Inferior parietal cortex (tissue), 1 donor: Measurements from ENCODE around the gene CFAP43.
A peak's percentile ranks its signal among the peaks of the same experiment; 100 is the strongest.

Source experiments
- DNase-seq: peaks from one replicate; pipeline ENCODE4 v3.0.0-alpha.2; 2016; ENCODE audit errors: extremely low spot score

CFAP43 gene, protein sequence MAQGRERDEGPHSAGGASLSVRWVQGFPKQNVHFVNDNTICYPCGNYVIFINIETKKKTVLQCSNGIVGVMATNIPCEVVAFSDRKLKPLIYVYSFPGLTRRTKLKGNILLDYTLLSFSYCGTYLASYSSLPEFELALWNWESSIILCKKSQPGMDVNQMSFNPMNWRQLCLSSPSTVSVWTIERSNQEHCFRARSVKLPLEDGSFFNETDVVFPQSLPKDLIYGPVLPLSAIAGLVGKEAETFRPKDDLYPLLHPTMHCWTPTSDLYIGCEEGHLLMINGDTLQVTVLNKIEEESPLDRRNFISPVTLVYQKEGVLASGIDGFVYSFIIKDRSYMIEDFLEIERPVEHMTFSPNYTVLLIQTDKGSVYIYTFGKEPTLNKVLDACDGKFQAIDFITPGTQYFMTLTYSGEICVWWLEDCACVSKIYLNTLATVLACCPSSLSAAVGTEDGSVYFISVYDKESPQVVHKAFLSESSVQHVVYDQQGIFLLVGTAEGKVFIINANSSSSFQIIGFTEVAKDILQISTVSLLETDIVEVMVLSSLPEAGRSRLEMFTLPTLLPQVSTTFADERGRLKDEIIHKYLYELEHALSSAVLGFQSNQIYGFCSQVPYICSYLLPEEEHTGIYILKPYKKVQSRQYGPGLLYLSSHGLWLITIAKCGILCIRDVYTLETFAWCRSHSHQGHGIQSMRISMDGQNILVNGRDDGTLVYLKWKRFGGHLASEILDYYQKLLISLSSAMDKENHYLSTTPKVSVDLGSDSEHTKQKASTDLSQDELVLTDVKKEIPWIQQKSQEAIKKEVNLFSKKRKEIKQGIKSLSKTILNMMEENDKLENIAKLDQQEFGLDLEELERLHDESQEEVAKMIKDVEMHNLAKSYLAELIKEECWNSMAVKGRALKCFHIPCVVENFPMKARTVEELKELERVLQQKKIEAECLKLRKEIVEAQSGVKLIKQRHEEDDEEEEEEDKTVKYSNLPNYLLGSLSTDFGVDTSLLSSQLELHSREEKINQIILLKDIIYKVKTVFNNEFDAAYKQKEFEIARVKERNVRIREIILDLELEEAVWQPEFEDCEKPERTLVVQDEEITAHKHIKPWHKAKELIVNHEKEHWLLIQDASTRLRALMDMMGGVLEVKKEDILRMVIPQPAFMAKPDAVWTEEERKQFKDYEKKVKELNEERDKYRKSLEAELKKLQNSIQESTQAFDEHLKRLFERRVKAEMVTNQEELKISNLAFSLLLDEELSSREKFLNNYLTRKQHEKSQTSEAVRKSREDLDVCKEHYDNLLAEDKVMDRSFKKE (N-terminal part only)

DNA sequence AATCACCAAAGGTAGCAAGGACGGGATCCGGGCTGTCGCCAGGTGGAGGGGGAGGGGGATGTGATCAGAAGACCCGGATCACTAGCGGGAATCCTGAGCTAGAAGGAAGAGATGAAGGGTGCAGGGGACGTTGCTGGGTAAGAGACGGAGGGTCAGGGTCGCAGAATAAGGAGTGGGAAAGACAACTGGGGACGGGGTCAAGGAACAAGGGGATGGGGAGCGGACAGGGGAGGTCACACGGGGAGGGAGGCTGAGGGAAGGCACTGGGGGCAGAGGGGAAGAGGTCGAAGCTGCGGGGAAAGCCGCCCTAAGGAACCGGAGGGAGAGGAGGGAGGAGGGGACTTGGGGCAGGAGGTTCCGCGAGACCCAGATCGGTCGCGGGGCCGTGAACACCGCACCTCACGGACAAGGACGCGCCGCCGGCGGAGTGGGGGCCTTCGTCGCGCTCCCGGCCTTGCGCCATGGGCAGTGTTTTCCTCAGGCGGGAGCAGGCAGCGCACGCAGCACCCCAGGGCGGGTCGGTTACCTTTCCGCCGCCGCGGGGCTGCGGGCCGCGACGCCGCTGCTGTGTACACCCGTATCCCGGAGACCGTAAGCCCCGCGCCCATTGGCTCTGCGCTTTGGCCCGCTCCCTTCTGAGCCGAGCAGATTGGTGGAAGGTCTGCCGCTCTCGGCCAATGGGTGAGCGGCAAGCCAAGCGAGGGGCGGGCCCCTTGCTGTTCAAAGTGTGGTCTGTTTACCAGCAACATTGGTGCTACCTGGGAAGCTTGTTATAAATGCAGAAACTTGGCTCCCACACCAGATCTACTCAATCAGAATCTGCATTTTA lies at the start of gene CFAP43:
Gene CFAP43 (minus strand): TSS at position 581 of the 829 bp plus-strand sequence. CDS start 118 bp downstream, at position 463.
- DNase-seq: peak; percentile 94

DNA sequence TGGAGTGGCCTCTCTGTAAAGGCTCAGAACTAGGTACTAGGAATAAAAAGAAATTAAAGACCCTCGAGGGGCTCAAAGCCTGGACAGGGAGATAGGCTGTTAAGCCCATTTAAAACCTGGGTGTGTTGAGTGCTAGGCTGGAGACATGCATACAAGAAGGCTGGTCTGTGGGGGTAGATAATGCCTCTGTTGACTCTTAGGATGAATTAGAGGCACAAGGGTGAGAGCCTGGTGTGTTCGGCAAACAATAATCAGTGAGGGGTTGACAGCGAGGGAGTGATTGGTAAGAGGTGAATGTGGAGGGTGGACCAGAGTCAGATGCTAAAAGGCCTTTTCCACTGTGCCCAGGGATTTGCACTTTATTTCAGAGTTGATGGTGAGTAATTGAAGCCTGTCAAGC lies 49.5 kb upstream of the CFAP43 start:
- DNase-seq: no peak

DNA sequence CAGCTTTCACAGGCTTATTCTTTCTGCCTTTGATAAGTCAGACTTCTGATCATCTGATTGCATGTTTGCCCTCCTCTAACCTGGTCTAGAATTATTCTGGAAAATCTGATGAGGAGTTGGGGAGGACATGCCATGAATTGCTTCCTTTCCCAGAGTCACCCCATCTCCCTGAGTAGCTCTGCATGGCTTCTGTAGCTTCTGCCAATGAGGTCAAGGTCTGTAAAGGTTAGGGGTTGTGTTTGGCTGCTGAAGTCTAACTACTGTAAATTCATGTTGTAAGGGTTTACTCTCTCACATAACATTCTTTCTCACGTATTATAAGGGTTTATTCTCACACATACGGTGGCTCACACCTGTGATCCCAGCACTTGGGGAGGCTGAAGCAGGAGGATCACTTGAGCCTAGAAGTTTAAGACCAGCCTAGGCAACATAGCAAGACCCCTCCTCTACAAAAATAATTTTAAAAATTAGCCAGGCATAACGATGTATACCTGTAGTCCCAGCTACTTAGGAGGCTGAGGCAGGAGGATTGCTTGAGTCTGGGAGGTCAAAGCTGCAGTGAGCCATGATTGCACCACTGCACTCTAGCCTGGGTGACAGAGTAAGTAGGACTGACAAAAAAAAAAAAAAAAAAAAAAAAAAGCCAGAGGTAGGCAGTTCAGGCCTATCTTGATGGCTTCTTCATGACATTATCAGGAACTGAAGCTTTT lies 47.5 kb upstream of the CFAP43 start:
- no peak for DNase-seq

DNA sequence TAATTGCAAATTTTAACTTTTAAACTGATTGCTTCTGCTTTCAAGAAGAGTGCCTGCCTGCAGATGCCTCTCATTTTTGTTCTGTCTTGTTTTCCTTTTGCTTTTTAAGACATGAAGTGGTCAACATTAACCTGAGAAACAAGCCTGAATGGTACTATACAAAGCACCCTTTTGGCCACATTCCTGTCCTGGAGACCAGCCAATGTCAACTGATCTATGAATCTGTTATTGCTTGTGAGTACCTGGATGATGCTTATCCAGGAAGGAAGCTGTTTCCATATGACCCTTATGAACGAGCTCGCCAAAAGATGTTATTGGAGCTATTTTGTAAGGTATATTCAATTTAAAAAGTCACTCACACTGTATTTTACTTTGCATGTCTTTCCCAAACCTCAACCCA lies 45.6 kb upstream of the CFAP43 start:
- DNase-seq: no peak

DNA sequence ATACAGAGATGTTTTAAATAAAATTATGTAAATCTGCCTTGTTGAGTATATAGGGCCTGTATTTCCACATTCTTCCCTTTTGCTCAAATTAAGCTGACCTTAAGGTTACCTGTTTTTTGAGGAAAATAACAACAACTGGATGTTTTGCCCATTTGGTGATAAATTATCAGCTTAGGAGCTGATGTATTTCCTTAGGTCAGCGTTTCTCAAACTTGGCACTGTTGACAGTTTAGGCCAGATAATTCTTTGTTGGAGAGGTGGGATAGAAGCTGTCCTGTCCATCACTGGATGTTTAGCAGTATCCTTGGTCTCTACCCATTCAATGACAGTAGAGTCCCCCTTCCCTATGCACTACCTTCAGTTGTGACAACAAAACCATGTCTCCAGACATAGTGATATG lies 44.0 kb upstream of the CFAP43 start:
- DNase-seq: no peak

DNA sequence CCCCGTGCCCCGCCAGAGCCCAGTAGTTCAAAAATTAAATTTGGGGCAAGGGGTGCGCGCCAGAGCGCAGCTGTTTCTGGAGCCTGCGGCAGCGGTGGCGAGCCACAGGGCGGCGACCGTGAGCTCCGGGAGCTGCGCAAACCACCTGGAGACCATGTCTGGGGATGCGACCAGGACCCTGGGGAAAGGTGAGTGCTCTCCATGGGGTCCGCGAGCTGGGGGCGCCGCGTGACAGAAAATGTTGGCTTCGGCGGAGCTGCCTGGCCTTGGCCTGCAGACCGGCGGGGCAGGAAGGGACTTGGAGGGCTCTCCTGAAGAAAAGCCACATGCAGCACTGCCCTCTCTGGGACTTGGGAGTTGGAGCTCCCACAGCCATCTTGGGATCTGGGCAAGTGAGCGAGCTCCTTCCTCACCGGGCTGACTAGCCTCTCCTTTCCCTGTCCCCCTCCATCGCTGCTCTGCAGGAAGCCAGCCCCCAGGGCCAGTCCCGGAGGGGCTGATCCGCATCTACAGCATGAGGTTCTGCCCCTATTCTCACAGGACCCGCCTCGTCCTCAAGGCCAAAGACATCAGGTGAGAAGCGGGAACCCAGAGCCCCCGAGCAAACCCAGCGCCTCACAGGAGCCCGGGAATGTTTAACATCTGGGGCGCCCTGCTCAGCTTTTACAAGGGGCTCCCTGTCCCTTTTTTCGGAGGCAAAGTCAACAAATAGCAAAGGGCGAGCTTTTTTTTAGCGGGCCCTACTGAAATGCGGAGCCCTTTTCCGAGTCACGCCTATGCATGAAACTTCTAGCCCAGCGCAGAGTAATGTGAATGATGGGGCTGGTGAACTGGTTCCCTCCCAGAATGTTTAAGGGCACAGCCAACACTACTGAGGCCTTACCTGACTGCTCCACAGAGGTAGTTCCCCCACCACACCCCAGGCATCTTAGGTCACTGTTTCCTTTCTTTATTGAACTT lies 42.9 kb upstream of the CFAP43 start:
- DNase-seq: peak; percentile 64

DNA sequence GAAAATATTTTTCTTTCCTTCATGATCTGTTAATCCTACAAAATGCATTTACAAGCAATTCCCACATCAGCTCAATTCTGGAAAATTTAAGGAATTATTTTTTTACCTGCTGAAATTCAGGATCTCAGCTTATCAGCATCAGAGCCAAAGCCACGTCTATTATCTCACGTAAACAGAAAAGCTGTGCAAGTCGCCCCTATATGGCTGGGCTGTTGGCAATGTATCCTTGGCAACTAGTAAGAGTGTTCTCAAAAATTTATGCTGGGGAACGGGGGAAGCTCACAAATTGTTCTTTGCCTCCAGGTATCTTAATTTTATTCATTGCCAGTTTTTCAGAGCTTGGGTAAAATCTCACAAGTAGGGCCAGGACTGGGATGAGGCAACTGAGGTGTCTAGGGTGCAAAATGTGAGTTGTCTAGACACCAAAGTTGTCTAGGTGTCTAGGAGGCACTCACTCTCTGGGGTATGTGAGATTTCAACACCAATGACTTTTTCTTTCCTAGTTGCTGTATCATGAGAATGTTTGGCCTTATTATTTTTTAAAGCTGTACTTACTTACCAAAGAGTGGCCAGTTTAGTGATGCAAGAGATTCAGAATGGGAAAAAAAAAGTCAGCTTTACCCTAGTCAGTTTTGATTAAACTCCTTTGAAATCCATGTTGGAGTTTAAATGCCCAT lies 41.9 kb upstream of the CFAP43 start:
- DNase-seq: no peak

DNA sequence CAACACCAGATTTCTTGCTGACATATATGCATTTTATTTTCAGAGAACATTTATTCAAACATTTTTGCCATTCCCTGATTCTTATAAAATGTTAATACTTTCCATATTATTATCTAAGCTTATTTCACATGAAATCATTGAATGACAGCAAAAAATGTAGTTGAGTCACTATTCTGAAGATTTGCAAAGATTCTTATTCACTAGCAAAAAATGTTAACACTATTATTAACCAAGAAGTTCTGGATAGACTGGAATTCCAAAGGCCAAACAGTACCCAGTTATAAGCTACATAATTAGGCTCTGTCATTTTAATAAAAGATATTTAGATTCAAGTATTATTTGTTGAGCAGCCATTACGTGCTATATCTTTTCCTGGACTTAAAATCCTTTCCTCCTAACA lies 41.1 kb upstream of the CFAP43 start:
- DNase-seq: no peak

DNA sequence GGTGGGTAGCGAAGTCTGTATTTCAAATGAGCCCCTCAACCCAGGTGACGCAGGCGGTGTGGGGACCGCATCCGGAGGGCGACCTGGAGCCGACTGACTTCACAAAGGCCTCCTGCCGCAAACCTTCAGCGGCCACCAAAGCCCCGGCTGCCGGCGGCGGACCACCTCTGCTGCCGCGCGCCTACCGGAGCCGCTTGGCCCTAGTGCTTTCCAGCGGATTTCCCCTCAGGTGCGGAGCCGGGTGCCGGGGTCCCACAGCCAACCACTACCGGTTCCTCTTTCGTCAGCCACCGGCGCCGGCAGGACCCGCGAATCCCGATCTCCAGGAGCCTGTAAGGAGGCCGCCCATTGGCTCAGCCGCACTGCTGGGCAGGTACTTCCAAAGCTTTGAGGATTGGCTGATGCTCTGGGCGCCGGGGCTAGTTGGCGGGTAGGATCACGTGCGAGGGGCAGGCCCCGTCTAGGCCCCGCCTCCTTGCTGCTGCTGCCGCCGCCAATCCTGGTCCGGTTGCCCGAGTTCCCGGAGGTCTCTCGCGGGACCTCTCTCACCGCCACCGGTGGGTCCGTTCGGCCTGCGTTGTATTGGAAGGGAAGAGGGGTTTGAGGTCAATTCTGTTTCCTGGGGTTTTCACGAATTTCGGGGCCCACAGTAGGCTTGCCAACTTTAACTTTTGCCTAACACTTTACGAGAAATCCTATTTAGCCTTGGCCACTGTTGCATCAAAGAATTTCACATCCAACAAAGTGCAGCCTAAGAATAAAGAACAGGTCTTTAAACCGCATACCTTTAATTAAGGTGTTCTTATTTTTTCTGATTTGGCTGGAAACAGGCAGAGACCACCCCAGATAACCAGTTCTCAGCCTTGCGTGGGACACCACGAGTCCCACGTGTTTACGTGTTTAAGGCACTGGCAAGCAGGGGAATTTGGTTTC lies 36.8 kb upstream of the CFAP43 start, which contains the start of gene GSTO2:
Gene GSTO2 (plus strand): TSS at position 472 of the 933 bp plus-strand sequence. CDS start 5,732 bp downstream, outside the sequence.
- peak; percentile 96 for DNase-seq

DNA sequence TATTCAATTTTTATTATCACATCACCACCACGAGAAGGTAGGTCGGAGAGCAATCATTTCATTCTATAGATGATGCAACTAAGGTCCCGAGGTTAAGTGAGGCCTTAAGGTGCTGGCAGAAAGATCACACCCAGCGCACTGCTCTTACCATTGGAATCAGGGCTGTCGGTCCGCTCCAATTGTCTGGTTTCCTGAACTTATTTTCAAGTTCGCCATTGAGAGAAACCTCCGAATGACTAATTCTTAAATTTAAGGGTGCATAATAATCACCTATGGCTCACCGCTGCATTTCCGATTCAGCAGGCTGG lies 36.2 kb upstream of the CFAP43 start:
- DNase-seq: no peak

DNA sequence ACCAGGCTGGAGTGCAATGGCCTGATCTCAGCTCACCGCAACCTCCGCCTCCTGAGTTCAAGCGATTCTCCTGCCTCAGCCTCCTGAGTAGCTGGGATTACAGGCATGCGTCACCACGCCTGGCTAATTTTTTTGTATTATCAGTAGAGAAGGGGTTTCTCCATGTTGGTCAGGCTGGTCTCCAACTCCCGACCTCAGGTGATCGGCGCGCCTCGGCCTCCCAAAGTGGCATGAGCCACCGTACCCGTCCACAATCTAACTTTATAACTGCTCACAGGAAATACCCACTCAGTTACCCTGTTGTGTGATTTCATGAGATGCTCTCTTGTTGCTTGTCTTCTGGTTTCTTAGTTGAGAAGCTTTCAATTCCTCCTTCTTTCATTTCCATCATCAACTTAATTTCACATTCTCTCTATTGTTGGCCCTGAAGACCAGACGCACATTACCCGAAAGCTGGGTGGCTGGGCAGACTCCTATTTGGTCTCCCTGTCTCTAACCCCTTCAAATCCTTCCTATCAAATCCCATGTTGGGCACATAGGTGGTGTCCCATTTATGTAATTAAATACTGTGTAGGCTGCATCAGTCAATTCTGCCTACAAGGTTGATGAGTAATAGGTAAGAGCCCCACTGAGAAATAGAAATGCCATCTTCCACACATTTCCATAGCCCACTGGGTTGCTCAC lies 35.7 kb upstream of the CFAP43 start:
- no peak for DNase-seq

DNA sequence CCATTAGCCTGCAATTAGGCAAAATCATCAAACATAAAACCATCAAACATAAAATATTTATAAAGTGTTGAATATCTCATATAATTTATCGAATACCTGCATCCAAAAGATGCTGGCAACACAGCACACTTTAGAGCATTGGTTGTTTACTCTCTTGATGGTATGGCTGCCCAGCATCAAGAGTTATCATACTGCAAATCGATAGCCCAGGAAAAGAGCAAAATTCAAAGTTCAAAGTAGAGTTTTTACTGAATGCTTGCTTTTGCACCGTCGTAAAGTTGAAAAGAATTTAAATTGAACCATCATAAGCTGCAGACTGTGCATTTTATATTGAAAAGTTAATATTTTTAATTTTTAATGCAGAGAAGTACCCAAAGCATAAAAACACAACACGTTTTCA lies 32.6 kb upstream of the CFAP43 start:
- no peak for DNase-seq

DNA sequence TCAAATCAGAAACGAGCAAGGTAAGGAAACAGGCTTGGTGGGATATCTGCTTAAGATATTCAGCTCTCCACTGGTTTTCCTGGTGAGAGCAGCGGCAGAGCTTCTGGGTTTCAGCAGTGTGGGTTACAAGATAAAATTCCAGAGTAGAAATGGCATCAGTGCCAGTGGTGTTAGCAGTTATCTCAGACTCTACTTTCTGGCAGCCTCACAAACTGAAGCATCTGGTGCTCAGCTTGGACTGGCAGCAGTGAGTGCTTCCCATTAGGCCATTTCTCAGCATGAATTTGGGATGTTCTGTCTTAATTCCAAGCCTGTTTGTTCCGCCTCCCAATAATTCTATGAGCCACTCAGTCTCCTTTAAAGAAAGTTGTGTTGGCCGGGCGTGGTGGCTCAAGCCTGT lies 29.9 kb upstream of the CFAP43 start:
- DNase-seq: no peak

DNA sequence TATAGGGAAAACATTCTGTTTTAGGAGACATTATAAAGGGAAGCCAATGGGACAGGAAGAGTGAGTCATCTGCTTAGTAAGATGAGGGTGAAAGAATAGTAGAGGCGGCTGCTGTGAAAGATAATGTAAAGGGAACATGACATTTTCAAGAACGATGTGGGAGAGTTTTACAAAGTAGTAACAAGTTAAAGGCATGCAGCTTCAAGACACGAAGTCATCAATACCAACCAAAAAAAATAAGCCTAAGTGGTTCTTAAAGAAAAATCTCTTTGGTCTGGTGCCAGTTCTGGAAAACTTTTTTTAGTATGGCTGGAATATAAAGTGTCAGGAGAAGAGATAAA lies 28.6 kb upstream of the CFAP43 start:
- DNase-seq: no peak

DNA sequence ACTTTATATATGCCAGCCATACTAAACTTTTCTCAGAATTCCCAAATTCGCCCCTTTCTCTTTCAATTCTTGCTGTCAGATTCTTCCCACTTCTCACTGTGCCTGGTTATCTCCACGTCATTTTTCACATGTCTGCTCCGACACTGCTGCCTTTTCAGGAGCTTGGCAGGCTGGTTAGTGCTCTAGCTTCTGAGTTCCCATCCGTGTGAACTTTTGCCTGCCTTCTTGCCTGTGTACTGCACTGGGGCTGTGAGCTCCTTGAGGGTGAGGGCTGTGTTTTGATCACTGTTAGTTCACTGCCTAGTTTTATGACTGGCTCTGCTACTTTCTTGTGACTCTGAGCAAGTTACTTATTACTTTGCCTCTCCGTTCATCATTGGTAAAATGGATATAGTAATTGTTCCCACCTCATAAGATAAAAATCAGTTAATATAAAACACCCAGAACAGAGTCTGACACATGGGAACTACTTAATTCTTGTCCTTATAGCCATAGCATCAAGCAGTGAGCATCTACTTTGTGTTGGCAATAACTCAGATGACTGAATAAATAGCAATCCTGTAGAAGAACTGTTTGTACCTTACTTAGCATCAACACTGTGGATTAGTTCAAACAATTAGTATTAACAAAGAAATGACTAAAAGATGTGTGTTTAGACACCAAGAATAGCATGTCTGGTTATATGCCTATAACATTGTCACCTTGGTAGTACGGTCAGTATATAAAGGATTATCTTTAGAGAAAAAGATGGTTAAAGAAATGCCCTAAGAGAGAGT lies 28.0 kb upstream of the CFAP43 start:
- no peak for DNase-seq

DNA sequence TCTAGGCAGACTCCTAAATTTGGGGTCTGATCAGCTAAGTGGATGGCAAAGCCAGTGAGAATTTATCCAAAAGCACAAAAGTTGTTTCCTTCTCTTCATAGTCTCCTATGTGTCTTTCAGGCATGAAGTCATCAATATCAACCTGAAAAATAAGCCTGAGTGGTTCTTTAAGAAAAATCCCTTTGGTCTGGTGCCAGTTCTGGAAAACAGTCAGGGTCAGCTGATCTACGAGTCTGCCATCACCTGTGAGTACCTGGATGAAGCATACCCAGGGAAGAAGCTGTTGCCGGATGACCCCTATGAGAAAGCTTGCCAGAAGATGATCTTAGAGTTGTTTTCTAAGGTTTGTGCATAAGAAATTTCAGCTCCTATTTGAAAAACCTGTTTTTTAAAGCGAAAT lies 27.3 kb upstream of the CFAP43 start:
- DNase-seq: no peak
